Hematopoietic multipotent progenitor cell treated with erythropoietin and hydrocortisone succinate and interleukin-3 and kit ligand, for 17 days (in vitro differentiated cells): ENCODE results near the gene ARID1A.

Experiments used
- DNase-seq: peaks from one replicate; pipeline ENCODE4 v3.0.0-alpha.2; 2015; ENCODE audit warnings: low spot score

The ARID1A gene

DNA sequence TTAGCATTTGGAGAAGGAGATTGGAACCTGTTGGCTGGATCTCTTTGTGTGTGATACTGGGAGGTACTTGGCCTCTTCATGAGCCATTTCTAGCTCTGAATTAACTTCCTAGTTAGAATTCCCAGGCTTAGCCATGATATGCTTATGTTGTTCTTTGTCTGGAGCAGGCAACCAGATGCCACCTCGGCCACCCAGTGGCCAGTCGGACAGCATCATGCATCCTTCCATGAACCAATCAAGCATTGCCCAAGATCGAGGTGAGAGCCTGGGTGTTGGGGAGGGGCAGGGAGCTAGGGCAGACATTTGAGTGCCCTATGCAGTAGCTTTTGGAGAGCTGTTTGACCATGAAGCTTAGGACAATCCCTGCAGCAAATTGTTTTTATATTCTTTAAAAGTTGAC lies 65.4 kb downstream of the ARID1A start:
- no peak for DNase-seq

DNA sequence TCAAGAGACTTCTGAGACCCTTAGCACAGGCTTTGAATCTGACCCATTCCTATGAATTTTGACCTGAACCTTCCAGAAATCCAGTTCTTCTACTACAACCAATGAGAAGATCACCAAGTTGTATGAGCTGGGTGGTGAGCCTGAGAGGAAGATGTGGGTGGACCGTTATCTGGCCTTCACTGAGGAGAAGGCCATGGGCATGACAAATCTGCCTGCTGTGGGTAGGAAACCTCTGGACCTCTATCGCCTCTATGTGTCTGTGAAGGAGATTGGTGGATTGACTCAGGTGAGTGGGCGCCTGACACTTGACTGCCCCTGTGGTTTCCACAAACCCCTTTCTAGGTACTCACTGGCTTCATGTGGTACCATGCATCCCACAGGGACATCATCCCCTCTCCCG lies 71.9 kb downstream of the ARID1A start:
- DNase-seq: no peak

DNA sequence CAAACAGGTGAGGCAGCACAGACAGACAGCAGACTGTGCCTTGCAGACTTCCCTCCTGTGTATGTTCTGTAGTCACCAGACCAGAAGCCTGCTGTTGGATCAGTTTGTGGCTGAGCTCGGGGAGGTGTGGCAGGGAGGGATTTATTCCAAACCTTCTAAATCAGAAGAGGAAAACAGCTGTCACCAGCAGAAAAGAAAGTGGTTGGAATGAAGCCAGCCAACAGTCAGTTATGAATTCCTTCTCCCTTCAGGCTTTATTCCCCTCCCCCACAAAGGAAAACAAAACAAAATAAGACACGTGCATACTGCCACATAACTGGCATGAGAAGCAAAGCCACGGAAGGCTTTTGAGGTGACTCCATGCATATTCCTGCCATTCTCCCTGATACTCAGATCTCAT lies 72.9 kb downstream of the ARID1A start:
- no peak for DNase-seq

DNA sequence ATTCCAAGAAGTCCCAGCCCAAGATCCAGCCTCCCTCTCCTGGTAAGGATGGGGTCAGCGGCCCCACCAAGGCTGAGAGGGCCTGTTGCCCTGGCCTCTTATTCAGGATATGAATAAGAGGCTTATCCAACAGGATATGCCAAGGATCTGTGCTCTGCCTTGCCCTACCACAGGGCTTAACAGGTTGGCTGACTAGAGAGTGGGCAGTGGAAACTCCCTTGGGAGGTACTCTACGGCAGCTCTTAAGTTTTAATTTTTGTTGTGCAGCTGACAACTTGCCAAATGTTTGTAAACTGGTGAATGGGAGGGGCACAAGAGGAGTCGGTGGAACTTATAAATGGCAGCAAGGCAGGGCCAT lies 75.4 kb downstream of the ARID1A start:
- no peak for DNase-seq

DNA sequence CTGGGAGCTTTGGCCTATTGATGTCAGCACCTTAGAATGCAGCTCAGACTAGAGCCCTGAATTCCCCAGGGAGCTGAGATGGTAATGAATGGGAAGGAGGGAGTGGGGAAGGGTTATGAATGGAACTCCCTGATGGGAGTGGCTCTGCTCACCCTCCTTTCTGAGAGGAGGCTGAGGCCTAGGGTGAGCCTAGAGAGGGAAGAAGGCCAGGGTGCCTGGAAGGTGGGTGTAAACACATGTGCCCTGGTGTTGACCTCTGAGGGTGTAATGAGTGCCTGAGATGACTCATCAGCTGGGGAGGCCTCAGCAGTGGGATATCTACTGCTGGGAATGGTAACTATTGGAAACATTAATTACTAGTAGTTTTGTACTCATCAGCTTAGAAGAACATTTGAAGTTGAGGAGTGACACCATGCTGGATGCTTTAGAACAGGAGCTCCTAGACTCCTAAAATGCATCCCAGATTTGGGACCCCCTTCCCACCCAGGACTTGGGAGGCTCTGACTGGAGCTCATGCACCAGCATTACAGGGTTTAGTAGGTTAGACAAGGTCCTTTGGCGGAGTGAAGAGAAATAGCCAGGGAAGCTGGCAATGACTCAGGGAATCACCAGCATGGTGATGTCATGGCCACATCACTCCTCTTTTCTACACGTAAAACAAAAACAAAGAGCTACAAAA lies 76.0 kb downstream of the ARID1A start:
- peak; percentile 80 for DNase-seq

DNA sequence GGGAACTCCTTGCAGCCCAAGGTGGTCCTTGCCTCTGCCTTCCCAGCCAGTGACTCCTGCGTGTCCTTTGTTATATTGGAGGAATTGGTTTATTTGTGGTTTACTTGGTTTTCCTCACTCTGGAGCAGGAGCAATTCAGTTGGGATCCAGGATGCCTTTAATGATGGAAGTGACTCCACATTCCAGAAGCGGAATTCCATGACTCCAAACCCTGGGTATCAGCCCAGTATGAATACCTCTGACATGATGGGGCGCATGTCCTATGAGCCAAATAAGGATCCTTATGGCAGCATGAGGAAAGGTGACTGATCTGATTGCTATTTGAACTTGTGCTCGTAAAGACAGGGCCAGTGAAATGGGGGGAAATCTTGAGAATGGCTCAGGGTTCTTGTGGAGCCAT lies 76.9 kb downstream of the ARID1A start:
- no peak for DNase-seq

DNA sequence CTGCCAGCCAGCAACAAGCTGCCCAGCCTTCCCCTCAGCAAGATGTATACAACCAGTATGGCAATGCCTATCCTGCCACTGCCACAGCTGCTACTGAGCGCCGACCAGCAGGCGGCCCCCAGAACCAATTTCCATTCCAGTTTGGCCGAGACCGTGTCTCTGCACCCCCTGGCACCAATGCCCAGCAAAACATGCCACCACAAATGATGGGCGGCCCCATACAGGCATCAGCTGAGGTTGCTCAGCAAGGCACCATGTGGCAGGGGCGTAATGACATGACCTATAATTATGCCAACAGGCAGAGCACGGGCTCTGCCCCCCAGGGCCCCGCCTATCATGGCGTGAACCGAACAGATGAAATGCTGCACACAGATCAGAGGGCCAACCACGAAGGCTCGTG lies 78.6 kb downstream of the ARID1A start:
- no peak for DNase-seq

DNA sequence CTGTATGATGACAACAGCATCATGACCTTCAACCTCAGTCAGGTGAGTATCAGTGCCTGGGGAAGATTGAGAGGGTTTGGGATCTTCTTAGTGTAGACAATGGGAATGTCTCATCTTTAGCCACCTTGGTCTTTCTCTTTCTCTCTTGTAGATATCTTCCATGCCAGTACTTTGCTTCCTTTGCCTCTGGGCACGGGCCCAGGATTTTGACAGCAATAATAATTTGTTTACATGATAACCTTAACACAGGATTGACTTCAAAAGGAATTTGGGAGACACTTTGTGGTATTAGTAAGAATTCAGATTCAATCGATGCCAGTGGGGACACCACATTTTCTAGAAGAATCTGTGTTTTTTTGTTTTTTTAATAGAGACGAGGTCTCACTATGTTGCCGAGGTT lies 79.9 kb downstream of the ARID1A start:
- no peak for DNase-seq

DNA sequence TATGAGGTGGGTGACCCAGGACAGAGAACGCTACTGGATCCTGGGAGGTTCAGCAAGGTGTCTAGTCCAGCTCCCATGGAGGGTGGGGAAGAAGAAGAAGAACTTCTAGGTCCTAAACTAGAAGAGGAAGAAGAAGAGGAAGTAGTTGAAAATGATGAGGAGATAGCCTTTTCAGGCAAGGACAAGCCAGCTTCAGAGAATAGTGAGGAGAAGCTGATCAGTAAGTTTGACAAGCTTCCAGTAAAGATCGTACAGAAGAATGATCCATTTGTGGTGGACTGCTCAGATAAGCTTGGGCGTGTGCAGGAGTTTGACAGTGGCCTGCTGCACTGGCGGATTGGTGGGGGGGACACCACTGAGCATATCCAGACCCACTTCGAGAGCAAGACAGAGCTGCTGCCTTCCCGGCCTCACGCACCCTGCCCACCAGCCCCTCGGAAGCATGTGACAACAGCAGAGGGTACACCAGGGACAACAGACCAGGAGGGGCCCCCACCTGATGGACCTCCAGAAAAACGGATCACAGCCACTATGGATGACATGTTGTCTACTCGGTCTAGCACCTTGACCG lies 83.4 kb downstream of the ARID1A start:
- no peak for DNase-seq

DNA sequence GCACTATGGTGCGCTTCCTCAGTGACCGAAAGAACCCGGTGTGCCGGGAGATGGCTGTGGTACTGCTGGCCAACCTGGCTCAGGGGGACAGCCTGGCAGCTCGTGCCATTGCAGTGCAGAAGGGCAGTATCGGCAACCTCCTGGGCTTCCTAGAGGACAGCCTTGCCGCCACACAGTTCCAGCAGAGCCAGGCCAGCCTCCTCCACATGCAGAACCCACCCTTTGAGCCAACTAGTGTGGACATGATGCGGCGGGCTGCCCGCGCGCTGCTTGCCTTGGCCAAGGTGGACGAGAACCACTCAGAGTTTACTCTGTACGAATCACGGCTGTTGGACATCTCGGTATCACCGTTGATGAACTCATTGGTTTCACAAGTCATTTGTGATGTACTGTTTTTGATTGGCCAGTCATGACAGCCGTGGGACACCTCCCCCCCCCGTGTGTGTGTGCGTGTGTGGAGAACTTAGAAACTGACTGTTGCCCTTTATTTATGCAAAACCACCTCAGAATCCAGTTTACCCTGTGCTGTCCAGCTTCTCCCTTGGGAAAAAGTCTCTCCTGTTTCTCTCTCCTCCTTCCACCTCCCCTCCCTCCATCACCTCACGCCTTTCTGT lies 84.6 kb downstream of the ARID1A start:
- DNase-seq: no peak

DNA sequence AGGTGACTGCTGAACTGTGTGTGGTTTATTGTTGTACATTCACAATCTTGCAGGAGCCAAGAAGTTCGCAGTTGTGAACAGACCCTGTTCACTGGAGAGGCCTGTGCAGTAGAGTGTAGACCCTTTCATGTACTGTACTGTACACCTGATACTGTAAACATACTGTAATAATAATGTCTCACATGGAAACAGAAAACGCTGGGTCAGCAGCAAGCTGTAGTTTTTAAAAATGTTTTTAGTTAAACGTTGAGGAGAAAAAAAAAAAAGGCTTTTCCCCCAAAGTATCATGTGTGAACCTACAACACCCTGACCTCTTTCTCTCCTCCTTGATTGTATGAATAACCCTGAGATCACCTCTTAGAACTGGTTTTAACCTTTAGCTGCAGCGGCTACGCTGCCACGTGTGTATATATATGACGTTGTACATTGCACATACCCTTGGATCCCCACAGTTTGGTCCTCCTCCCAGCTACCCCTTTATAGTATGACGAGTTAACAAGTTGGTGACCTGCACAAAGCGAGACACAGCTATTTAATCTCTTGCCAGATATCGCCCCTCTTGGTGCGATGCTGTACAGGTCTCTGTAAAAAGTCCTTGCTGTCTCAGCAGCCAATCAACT lies 85.5 kb downstream of the ARID1A start:
- no peak for DNase-seq

DNA sequence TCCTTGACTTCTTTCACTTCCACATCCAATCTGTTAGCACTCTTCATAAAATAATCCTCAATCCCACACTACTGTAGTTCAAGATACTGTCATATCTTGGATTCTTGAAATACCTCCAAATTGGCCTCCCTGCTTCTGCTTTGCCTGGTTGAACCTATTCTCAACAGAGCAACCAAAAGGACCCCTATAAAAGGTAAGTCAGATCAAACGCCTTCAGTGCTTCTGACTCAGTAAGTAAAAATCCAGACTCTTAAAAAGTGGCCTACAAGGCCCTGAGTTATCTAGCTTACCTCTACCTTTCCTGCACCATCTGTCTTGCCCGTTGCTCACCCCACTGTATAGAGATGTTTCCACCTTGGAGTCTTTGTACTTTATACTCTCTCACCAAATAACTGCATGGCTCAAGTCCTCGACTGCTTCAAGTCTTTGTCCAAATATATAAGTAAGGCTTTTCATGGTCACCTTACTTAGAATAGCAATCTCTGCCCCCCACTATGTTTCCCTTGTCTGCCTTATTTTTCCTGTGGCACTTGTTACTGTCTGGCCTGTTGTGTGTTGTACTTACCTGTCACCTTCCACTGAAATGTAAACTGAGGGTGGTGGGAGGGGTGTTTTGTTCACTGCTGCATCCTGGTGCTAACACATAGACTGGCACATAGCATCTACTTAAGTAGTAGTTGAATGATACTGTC lies 86.9 kb downstream of the ARID1A start:
- DNase-seq: no peak

DNA sequence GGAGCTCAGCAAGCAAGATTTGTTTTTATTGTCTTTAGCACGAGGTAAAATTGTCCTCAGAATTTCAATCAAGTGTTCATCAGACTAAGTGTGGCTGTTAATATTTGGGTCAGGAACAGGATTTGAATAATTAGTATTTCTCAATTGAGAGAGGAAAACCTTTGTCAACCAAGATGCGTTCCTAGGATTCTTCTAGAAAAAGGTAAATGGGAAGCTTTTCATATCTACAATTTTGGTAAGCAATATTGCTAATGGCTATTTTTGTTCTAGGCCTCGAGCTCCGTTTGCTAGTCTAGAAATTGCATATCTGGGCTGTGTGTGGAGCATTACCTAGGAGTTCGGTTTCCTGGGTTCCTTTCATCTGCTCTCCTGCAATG lies 87.8 kb downstream of the ARID1A start:
- DNase-seq: no peak

DNA sequence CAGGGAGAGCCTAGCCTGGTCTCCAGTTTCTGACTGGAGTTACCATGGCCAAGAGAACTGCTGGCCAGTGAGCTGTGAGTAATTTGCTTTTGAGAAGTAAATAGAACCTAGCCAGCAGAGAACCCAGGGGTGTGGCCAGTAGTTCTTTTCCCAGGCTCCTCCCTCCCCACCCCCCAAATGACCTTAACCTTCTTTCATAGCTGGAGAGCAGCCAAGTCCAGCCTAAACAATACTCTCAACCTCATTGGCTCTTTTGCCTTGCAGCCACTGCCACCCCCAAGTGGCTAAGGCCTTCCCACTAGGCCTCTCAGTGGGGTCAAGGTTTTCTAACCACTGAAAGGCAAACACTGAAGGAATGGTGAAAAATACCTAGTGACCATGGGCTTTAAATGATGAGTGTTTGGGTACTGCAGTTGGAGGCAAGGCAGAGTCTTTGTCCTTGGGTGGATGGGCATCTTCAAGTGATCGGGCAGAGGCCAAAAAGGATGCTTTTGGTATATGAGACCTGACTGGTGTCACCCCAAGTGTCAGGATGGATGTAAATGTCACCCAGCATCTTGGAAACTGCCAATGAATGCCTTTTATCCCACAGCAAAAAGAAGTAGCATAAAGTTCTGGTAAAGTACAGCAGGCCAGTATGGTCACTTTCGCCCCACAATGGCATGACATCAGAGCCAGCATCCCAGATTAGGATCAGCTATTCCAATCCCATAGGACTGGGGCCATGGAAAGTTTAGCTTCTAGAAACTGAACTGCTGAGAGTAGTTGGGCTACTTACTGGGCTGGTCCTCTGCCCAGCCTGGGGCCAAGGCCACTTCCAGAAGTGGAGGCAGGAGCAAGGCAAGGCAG lies 88.4 kb downstream of the ARID1A start:
- DNase-seq: peak; percentile 60

DNA sequence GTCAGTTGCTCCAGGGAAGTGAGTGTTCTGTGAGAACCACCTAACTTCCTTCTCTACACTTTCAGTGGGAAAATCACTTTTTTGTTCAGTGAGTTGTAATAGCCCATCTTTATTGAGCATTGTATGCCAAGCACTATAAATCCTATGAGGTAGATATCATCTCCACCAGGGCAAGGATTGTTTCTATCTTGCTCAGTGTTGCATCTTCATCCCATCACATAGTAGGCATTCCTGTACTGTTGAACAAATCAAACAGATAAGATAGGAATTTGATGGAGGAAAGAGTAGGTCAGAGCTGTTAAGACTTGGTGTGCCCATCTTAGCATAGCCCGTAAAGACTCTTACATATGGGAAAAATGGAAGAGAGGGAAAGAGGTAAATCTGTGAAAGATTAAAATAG lies 89.1 kb downstream of the ARID1A start:
- DNase-seq: no peak

DNA sequence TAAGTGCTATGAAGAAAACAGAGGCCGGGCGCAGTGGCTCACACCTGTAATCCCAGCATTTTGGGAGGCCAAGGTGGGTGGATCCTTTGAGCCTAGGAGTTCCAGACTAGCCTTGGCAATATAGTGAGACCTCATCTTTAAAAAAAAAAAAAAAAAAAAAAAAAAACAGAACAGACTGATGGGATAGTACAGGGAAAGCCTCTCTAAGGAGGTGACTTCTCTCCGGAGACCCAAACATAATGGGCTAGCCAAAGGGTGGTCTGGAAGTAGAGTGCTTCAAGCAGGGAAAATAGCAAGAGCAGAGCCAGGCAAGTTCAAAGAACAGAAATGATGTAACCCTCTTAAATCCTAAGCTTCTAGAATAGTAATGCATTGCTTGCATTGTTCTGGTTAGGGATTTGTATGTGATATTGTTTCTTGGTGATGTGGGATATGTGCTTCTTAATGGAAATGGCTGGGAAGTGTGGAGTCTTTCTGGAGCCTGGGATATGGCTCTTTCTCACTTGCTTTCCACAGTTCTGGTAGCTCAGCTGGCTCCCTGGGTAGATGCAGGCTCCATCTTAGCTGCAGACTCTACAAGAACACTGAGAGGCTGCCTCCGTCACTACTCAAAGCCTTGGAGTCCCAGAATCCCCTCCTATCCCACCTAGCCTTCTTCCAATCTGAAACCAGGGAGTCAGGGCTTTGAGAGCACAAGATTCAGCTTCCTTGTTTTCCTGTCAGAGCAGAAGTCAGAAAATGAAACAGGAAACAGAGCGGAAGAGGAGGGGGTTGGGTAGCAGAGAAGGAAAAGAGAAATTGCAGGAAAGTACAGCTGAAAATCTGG lies 90.0 kb downstream of the ARID1A start:
- no peak for DNase-seq

DNA sequence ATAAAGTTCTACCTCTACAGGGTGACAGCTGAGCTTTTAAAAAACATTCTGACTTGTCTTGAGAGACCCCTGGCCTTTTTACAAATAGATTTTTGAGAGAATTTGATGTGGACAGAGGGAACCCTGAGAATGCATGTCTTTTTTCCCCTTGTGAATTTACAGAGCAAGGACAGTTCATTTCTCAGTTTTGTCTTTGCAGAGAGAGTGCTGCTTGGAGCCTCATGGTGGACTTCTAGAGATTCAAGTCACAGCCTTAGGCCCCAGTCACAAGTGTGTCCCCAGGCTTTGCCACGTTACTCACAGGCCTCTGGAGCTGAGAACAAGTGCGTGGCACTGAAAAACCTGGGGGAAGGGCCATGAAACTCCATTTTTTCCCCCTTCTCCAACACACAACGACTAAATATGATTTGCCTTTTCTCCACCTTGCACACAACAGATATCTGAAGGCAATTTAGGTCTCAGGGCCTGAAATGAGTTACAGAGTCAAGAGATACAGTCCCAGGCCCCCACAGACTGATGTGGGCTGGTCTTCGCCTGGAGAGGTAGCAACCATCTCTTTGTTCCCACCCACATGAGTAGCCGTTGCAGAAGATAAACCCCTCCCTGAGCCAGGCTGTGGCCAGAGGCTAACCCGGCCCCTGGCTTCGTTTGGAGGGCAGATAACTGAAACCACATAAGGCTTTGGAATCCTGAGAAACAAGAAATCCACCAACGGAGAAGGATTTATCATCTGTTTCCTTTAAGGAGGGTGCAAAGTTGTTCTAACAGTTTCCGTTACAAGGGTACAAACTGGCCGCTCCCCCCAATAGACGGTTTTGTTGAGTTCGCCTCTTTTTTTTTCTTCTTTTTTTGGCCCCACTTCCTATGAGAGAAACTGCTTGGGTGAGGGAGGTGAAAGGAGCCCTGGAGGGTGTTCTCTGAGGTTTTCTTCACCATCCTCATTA lies 90.9 kb downstream of the ARID1A start:
- DNase-seq: peak; percentile 72

DNA sequence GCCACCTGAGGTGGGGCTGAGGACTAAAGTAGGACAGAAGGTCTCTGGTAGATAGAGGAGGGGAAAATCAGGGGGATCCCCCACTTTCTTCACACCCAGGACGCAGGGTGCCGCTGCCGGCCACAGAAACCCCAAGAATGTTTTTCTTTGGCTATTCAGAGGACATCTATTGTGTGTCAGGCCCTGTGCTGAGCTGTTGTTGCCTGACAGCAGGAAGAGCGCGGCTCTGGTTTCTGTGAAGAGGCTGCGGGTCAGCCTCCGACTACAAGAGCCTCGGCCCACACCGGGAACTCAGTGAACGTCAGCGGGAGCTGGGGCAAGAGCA lies 91.5 kb downstream of the ARID1A start:
- DNase-seq: no peak

DNA sequence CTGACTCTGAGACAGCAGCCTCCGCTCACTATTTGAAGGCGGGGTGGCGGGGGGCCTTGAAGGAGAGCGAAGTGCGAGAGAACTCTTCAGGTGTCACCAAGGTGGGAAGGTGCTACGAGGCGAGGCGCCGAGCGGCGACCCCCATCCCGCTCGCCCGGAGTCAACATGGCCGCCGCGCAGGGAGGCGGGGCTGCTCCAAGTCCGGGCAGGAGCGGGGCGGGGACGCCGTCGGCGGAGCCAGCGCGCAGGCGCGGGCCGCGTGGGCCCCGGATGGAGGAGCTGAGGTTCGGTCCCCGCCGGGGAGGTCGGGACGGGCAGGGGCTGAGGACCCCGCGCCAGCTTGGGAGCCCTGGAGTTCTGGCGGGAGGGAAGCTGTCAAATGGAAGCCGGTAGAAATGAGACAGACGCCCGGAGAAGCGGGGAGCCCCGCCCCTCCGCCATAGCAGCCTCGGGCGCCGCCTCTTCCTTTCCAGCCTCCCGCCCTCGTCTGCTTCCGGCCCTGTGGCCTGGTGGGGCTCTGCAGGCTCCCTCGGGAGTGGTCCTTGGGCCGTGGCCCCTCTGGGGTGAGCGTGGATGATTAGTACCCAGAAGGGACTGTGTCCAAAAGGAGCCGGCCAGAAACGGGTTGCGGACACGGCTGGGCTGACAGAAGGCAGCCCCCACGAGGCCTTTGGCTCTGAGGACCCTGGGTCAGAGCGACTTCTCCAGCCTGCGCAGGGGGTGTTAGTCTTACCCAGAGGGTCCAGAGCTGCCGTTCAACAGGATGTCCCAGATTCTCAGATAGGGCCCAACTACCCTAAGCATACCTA lies 92.1 kb downstream of the ARID1A start, which contains the start of gene PIGV:
Gene PIGV (plus strand): TSS at position 245 of the 809 bp plus-strand sequence. CDS start 2,866 bp downstream, outside the sequence.
- peak; percentile 93 for DNase-seq
